Measurements from ENCODE around the gene EIF1.
A peak's percentile ranks its signal among the peaks of the same experiment; 100 is the strongest.

The EIF1 gene

GRCh38 chr17:41738077-41738800, 49.6 kb downstream of the EIF1 start:
- peak; percentile 96 for DNase-seq

- DNase-seq, result no peak
Measured at GRCh38 chr17:41738801-41739112, 50.1 kb downstream of the EIF1 start.

- no peak for DNase-seq
Measured at GRCh38 chr17:41739661-41740352, 51.1 kb downstream of the EIF1 start.

GRCh38 chr17:41740506-41740905, 51.8 kb downstream of the EIF1 start:
- DNase-seq, result no peak

GRCh38 chr17:41741709-41742108, 53.0 kb downstream of the EIF1 start:
- DNase-seq, result no peak
